Sigmoid colon (tissue), 7 donors: ENCODE data around the gene NACA2. TPM values are rescaled to one million over a fixed set of nuclear protein-coding genes. Genes with fewer than 3 reads are reported as not detected.

Experiments
- DNase-seq: peaks from one replicate; pipeline ENCODE4 v3.0.0-alpha.2; 2019
- H3K27ac ChIP-seq, 4 donors: fragments of 200-600 bp; sonication (generic); one replicate each; pipeline ENCODE4 v1.5.1; 2016 to 2019; ENCODE audit warnings: mild to moderate bottlenecking in 1 of 4
- H3K27me3 ChIP-seq, 3 donors: fragments of 200-600 bp; sonication (generic); one replicate each; pipeline ENCODE4 v1.5.1; 2019; ENCODE audit warnings: mild to moderate bottlenecking in 1 of 3
- H3K36me3 ChIP-seq, 4 donors: fragments of 200-600 bp; sonication (generic); one replicate each; pipeline ENCODE4 v1.5.1; 2016 to 2019
- H3K4me1 ChIP-seq, 4 donors: fragments of 200-600 bp; sonication (generic); one replicate each; pipeline ENCODE4 v1.5.1; 2017 to 2019
- H3K4me3 ChIP-seq, 4 donors: fragments of 200-600 bp; sonication (generic); one replicate each; pipeline ENCODE4 v1.5.1; 2017 to 2019; ENCODE audit warnings: mild to moderate bottlenecking in 2 of 4, moderate library complexity in 1 of 4
- H3K9me3 ChIP-seq, 4 donors: fragments of 200-600 bp in 3 of 4; sonication (generic) in 3 of 4; one replicate each; pipeline versions ENCODE4 v1.5.1 to v1.6.1; 2013 to 2019
- CTCF ChIP-seq, 4 experiments: fragments of 450-650 bp in 3 of 4; fragments of 200-600 bp in 1 of 4; IDR thresholded peaks; one replicate each; pipeline ENCODE4 v1.5.1; 2016 to 2019; ENCODE audit warnings: antibody characterized with exemption in 4 of 4, mild to moderate bottlenecking in 3 of 4, moderate library complexity in 2 of 4
- EP300 ChIP-seq, 4 donors: sonication (generic); formaldehyde crosslinking; IDR thresholded peaks; one replicate each; pipeline ENCODE4 v1.6.1; 2017; ENCODE audit warnings: antibody characterized with exemption in 4 of 4
- POLR2A ChIP-seq, 2 donors: fragments of 450-650 bp; IDR thresholded peaks; one replicate each; pipeline ENCODE4 v1.6.1; 2016; ENCODE audit warnings: antibody characterized with exemption in 2 of 2, mild to moderate bottlenecking in 2 of 2, moderate library complexity in 2 of 2
- POLR2AphosphoS5 ChIP-seq, 4 donors: sonication (generic); formaldehyde crosslinking; IDR thresholded peaks; one replicate each; pipeline ENCODE4 v1.6.1; 2017; ENCODE audit warnings: antibody characterized with exemption in 4 of 4
- WGBS, 2 donors: extraction: QIAGEN DNeasy Blood & Tissue Kit; methylation state at CpG; one replicate each; pipeline ENCODE4 v1.1.7; 2013; 5-methylcytosine and 5-hydroxymethylcytosine counted together
- intact Hi-C: fragments of 100-400 bp; cut with DNase I; formaldehyde crosslinking; loops from one replicate; pipeline ENCODE4 v1.15.1; 2023
- polyA plus RNA-seq, 3 donors: library from polyadenylated mRNA; stranded (reverse); fragments of 200-250 nt; gene quantifications; one replicate each; pipeline ENCODE4 v1.2.3, GENCODE V29; 2013
- total RNA-seq, 4 donors: library from RNA; depleted of rRNA; stranded (reverse); fragments of >200 nt; gene quantifications; one replicate each; pipeline ENCODE4 v1.1.0, GENCODE V29; 2016
- donor health status: healthy with polysubstance abuse.
- donor health status: Bipolar disorder and iron deficiency.
- donor health status: healthy.

The NACA2 gene
- total and polyA plus RNA-seq, 7 donors: not detected

GRCh38 chr17:61598014-61598413 lies 7.0 kb upstream of the NACA2 start:
- 55 to 69% methylated on average over 2 of the region's 2 CpGs for WGBS, 2 donors
- no peaks in the 10 kb centered on the region for H3K9me3 ChIP-seq
- no peak for TF ChIP-seq POLR2A (IDR thresholded peaks at IDR 0.05)
- TF ChIP-seq EP300 (IDR thresholded peaks at IDR 0.05): no peak
- no peak for TF ChIP-seq CTCF (IDR thresholded peaks at IDR 0.05)
- no peak for TF ChIP-seq POLR2AphosphoS5 (IDR thresholded peaks at IDR 0.05)
- no peak for DNase-seq
- no peaks in the 10 kb centered on the region for H3K36me3 ChIP-seq
- no peak overlapping the region for H3K27ac ChIP-seq
- intact Hi-C loops: no loop called here
- peaks cover 0 to 6% (median 0%) of the 10 kb centered on the region in 3 donors for H3K27me3 ChIP-seq
- no peaks in the 10 kb centered on the region for H3K4me1 ChIP-seq
- no peak overlapping the region for H3K4me3 ChIP-seq

GRCh38 chr17:61597607-61598006 lies 6.6 kb upstream of the NACA2 start:
- H3K4me1 ChIP-seq: no peaks in the 10 kb centered on the region
- no peak overlapping the region for H3K27ac ChIP-seq
- intact Hi-C loops: no loop called here
- H3K36me3 ChIP-seq: no peaks in the 10 kb centered on the region
- TF ChIP-seq POLR2AphosphoS5 (IDR thresholded peaks at IDR 0.05) (no peak), CTCF (IDR thresholded peaks at IDR 0.05) (no peak), EP300 (IDR thresholded peaks at IDR 0.05) (no peak), POLR2A (IDR thresholded peaks at IDR 0.05) (no peak)
- H3K27me3 ChIP-seq: peaks cover 0 to 6% (median 0%) of the 10 kb centered on the region in 3 donors
- WGBS, 2 donors: 92 to 96% methylated on average over 3 of the region's 3 CpGs
- no peak overlapping the region for H3K4me3 ChIP-seq
- DNase-seq: no peak
- H3K9me3 ChIP-seq: no peaks in the 10 kb centered on the region

- no peaks in the 10 kb centered on the region for H3K9me3 ChIP-seq
- DNase-seq: no peak
- no peaks in the 10 kb centered on the region for H3K36me3 ChIP-seq
- H3K4me3 ChIP-seq: no peak overlapping the region
- H3K4me1 ChIP-seq: no peaks in the 10 kb centered on the region
- H3K27me3 ChIP-seq: peaks cover 0 to 6% (median 0%) of the 10 kb centered on the region in 3 donors
- H3K27ac ChIP-seq: no peak overlapping the region
- intact Hi-C loops: no loop called here
- 56 to 57% methylated on average over 7 of the region's 7 CpGs for WGBS, 2 donors
- TF ChIP-seq EP300 (IDR thresholded peaks at IDR 0.05): no peak
- no peak for TF ChIP-seq POLR2AphosphoS5 (IDR thresholded peaks at IDR 0.05)
- TF ChIP-seq POLR2A (IDR thresholded peaks at IDR 0.05): no peak
- no peak for TF ChIP-seq CTCF (IDR thresholded peaks at IDR 0.05)
These were observed 4.6 kb upstream of the NACA2 start for GRCh38 chr17:61595418-61596186.

GRCh38 chr17:61594294-61594825 lies 3.3 kb upstream of the NACA2 start:
- WGBS, 2 donors: 91 to 93% methylated on average over 5 of the region's 5 CpGs
- no peak overlapping the region for H3K4me3 ChIP-seq
- intact Hi-C loops: no loop called here
- no peak for TF ChIP-seq EP300 (IDR thresholded peaks at IDR 0.05)
- DNase-seq: no peak
- H3K27me3 ChIP-seq: peaks cover 0 to 6% (median 0%) of the 10 kb centered on the region in 3 donors
- H3K9me3 ChIP-seq: no peaks in the 10 kb centered on the region
- H3K27ac ChIP-seq: no peak overlapping the region
- H3K36me3 ChIP-seq: no peaks in the 10 kb centered on the region
- no peaks in the 10 kb centered on the region for H3K4me1 ChIP-seq

- Histone ChIP-seq H3K27ac (no peak overlapping the region), H3K4me1 (no peaks in the 10 kb centered on the region), H3K4me3 (no peak overlapping the region), H3K36me3 (no peaks in the 10 kb centered on the region), H3K27me3 (peaks cover 0 to 6% (median 0%) of the 10 kb centered on the region in 3 donors), H3K9me3 (no peaks in the 10 kb centered on the region)
- intact Hi-C loops: no loop called here
- TF ChIP-seq POLR2A (IDR thresholded peaks at IDR 0.05): no peak
- no peak for TF ChIP-seq POLR2AphosphoS5 (IDR thresholded peaks at IDR 0.05)
- TF ChIP-seq EP300 (IDR thresholded peaks at IDR 0.05): no peak
- no peak for TF ChIP-seq CTCF (IDR thresholded peaks at IDR 0.05)
- 60 to 61% methylated on average over 7 of the region's 7 CpGs for WGBS, 2 donors
- DNase-seq: no peak
These were observed 2.4 kb upstream of the NACA2 start for GRCh38 chr17:61593426-61593825.
